ENCODE data around the gene OCSTAMP.

The OCSTAMP gene

GRCh38 chr20:46523696-46524328 lies 26.6 kb downstream of the OCSTAMP start:
- H3K9me3 Mint-ChIP-seq, result no peaks in the 10 kb centered on the region
- no peak for DNase-seq
- H3K27me3 Mint-ChIP-seq, result peaks cover 49% of the 10 kb centered on the region
- no peaks in the 10 kb centered on the region for H3K4me1 Mint-ChIP-seq (ENCODE audit: low read depth)
- H3K4me3 Mint-ChIP-seq, result no peak overlapping the region
- H3K27ac Mint-ChIP-seq, result no peak overlapping the region
- no peaks in the 10 kb centered on the region for H3K36me3 Mint-ChIP-seq (ENCODE audit: low read depth)

- no peaks in the 10 kb centered on the region for H3K4me1 Mint-ChIP-seq (ENCODE audit: low read depth)
- H3K27ac Mint-ChIP-seq, result no peak overlapping the region
- peaks cover 46% of the 10 kb centered on the region for H3K27me3 Mint-ChIP-seq
- H3K4me3 Mint-ChIP-seq, result no peak overlapping the region
- H3K9me3 Mint-ChIP-seq, result no peaks in the 10 kb centered on the region
- no peak for DNase-seq
- no peaks in the 10 kb centered on the region for H3K36me3 Mint-ChIP-seq (ENCODE audit: low read depth)
Observed at GRCh38 chr20:46523108-46523507, 27.3 kb downstream of the OCSTAMP start.

- Mint-ChIP-seq H3K9me3 (no peaks in the 10 kb centered on the region), H3K27ac (no peak overlapping the region), H3K4me1 (ENCODE audit: low read depth) (no peaks in the 10 kb centered on the region), H3K36me3 (ENCODE audit: low read depth) (no peaks in the 10 kb centered on the region), H3K27me3 (peaks cover 42% of the 10 kb centered on the region), H3K4me3 (no peak overlapping the region)
- DNase-seq, result peak; percentile 58
Observed at GRCh38 chr20:46520976-46521579, 29.4 kb downstream of the OCSTAMP start.

GRCh38 chr20:46520540-46520939 lies 29.9 kb downstream of the OCSTAMP start:
- no peak for DNase-seq
- Mint-ChIP-seq H3K27ac (no peak overlapping the region), H3K4me1 (ENCODE audit: low read depth) (no peaks in the 10 kb centered on the region)

GRCh38 chr20:46519471-46520068 lies 30.9 kb downstream of the OCSTAMP start:
- Mint-ChIP-seq H3K4me1 (ENCODE audit: low read depth) (no peaks in the 10 kb centered on the region), H3K27ac (no peak overlapping the region), H3K27me3 (peaks cover 36% of the 10 kb centered on the region), H3K4me3 (no peak overlapping the region), H3K36me3 (ENCODE audit: low read depth) (no peaks in the 10 kb centered on the region), H3K9me3 (no peaks in the 10 kb centered on the region)
- no peak for DNase-seq

More at GRCh38 chr20:46520540-46520939, 29.9 kb downstream of the OCSTAMP start:
- no peak overlapping the region for H3K4me3 Mint-ChIP-seq
- H3K9me3 Mint-ChIP-seq, result no peaks in the 10 kb centered on the region
- H3K36me3 Mint-ChIP-seq (ENCODE audit: low read depth), result no peaks in the 10 kb centered on the region
- peaks cover 38% of the 10 kb centered on the region for H3K27me3 Mint-ChIP-seq

- H3K9me3 Mint-ChIP-seq, result peaks cover 2% of the 10 kb centered on the region
- peaks cover 31% of the 10 kb centered on the region for H3K4me1 Mint-ChIP-seq (ENCODE audit: low read depth)
- H3K27me3 Mint-ChIP-seq, result peaks cover 59% of the 10 kb centered on the region
- no peaks in the 10 kb centered on the region for H3K36me3 Mint-ChIP-seq (ENCODE audit: low read depth)
- H3K4me3 Mint-ChIP-seq, result peak within 1 kb of the TSS; percentile 78
- peak; percentile 64 for DNase-seq
- peak within 1 kb of the TSS; percentile 71 for H3K27ac Mint-ChIP-seq
Observed at GRCh38 chr20:46512943-46513844, 37.3 kb downstream of the OCSTAMP start, which contains the start of gene ZNF334. Gene ZNF334, minus strand, starts transcription at chr20:46513559. Its CDS starts 1,457 bp downstream, at chr20:46512102.

GRCh38 chr20:46509523-46509922 lies 40.9 kb downstream of the OCSTAMP start:
- no peaks in the 10 kb centered on the region for H3K36me3 Mint-ChIP-seq (ENCODE audit: low read depth)
- peaks cover 63% of the 10 kb centered on the region for H3K27me3 Mint-ChIP-seq
- H3K27ac Mint-ChIP-seq, result no peak overlapping the region
- H3K4me3 Mint-ChIP-seq, result no peak overlapping the region
- H3K4me1 Mint-ChIP-seq (ENCODE audit: low read depth), result peaks cover 38% of the 10 kb centered on the region
- H3K9me3 Mint-ChIP-seq, result peaks cover 2% of the 10 kb centered on the region
- no peak for DNase-seq

- DNase-seq, result no peak
- H3K27me3 Mint-ChIP-seq, result peaks cover 71% of the 10 kb centered on the region
- peaks cover 2% of the 10 kb centered on the region for H3K36me3 Mint-ChIP-seq (ENCODE audit: low read depth)
- peaks cover 11% of the 10 kb centered on the region for H3K9me3 Mint-ChIP-seq
- H3K27ac Mint-ChIP-seq, result no peak overlapping the region
- no peak overlapping the region for H3K4me3 Mint-ChIP-seq
- H3K4me1 Mint-ChIP-seq (ENCODE audit: low read depth), result peaks cover 26% of the 10 kb centered on the region
Observed at GRCh38 chr20:46507760-46508407, 42.6 kb downstream of the OCSTAMP start.

GRCh38 chr20:46505506-46505905 lies 44.9 kb downstream of the OCSTAMP start:
- DNase-seq, result no peak
- Mint-ChIP-seq H3K9me3 (peaks cover 33% of the 10 kb centered on the region), H3K27ac (no peak overlapping the region), H3K4me1 (ENCODE audit: low read depth) (peaks cover 21% of the 10 kb centered on the region), H3K36me3 (ENCODE audit: low read depth) (peaks cover 10% of the 10 kb centered on the region), H3K27me3 (peaks cover 52% of the 10 kb centered on the region), H3K4me3 (no peak overlapping the region)

- Mint-ChIP-seq H3K36me3 (ENCODE audit: low read depth) (peaks cover 10% of the 10 kb centered on the region), H3K27me3 (peaks cover 44% of the 10 kb centered on the region), H3K4me3 (no peak overlapping the region), H3K4me1 (ENCODE audit: low read depth) (no peaks in the 10 kb centered on the region), H3K27ac (no peak overlapping the region), H3K9me3 (peaks cover 36% of the 10 kb centered on the region)
- no peak for DNase-seq
Observed at GRCh38 chr20:46501961-46502360, 48.5 kb downstream of the OCSTAMP start.

GRCh38 chr20:46501337-46501942 lies 49.0 kb downstream of the OCSTAMP start:
- H3K4me1 Mint-ChIP-seq (ENCODE audit: low read depth), result no peaks in the 10 kb centered on the region
- H3K36me3 Mint-ChIP-seq (ENCODE audit: low read depth), result peaks cover 10% of the 10 kb centered on the region
- no peak overlapping the region for H3K4me3 Mint-ChIP-seq
- peaks cover 47% of the 10 kb centered on the region for H3K27me3 Mint-ChIP-seq
- H3K27ac Mint-ChIP-seq, result no peak overlapping the region
- DNase-seq, result no peak
- H3K9me3 Mint-ChIP-seq, result peaks cover 36% of the 10 kb centered on the region

GRCh38 chr20:46494077-46494476 lies 56.4 kb downstream of the OCSTAMP start:
- H3K27me3 Mint-ChIP-seq, result peaks cover 59% of the 10 kb centered on the region
- H3K27ac Mint-ChIP-seq, result no peak overlapping the region
- H3K4me3 Mint-ChIP-seq, result no peak overlapping the region
- no peak for DNase-seq
- no peaks in the 10 kb centered on the region for H3K4me1 Mint-ChIP-seq (ENCODE audit: low read depth)
- no peaks in the 10 kb centered on the region for H3K9me3 Mint-ChIP-seq
- H3K36me3 Mint-ChIP-seq (ENCODE audit: low read depth), result no peaks in the 10 kb centered on the region

- no peak for DNase-seq
- peaks cover 61% of the 10 kb centered on the region for H3K27me3 Mint-ChIP-seq
- H3K4me3 Mint-ChIP-seq, result no peak overlapping the region
- H3K36me3 Mint-ChIP-seq (ENCODE audit: low read depth), result no peaks in the 10 kb centered on the region
- no peaks in the 10 kb centered on the region for H3K9me3 Mint-ChIP-seq
- H3K27ac Mint-ChIP-seq, result no peak overlapping the region
- no peaks in the 10 kb centered on the region for H3K4me1 Mint-ChIP-seq (ENCODE audit: low read depth)
Observed at GRCh38 chr20:46491354-46491753, 59.1 kb downstream of the OCSTAMP start.
